ENCODE measurements around the gene EPC2. TPM values are rescaled to one million over a fixed set of nuclear protein-coding genes. Genes with fewer than 3 reads are reported as not detected.

Gene EPC2
- total and polyA plus RNA-seq, 2 of the 8 experiments (the other 6 are each of a cell fraction or from before 2014, with no cell fraction given): 16.1 to 25.7 TPM

GRCh38 chr2:148796735-148797512 lies 152.4 kb downstream of the EPC2 start:
- 73% methylated on average over 3 of the region's 3 CpGs; no CpG with 5 or more reads in 1 of the 2 experiments for WGBS, 2 experiments (ENCODE audit: extremely low coverage in 1 of 2, insufficient coverage in 1 of 2, insufficient read length in 1 of 2, insufficient replicate concordance in 2 of 2, low coverage in 1 of 2, low lambda C conversion rate in 2 of 2, missing lambda C conversion rate in 1 of 2)
- ChIA-PET CTCF (ENCODE audit: partially characterized antibody) (interaction anchor here (0.9 to 1.2 kb wide), 5 partner anchors 10 to 165 kb away, joined by 3 to 6 read pairs (median 3); no protein-coding TSS in a partner anchor), POLR2A (ENCODE audit: partially characterized antibody) (no interaction called here)
- no peak overlapping the region for H4K8ac ChIP-seq (ENCODE audit: extremely low read depth, insufficient read depth, low read length)
- H2AK5ac ChIP-seq (ENCODE audit: low read depth, low read length): no peak overlapping the region
- H3K79me2 ChIP-seq (ENCODE audit: control insufficient read depth in 1 of 2, insufficient read depth in 2 of 2, low read length in 2 of 2): no peaks in the 10 kb centered on the region; a peak in 1 of 4 replicates
- no peak overlapping the region for H3K4ac ChIP-seq (replicated peaks; ENCODE audit: insufficient read length, low read depth, low read length)
- no peak overlapping the region for H2BK20ac ChIP-seq (ENCODE audit: low read length)
- no peaks in the 10 kb centered on the region for H3K36me3 ChIP-seq (ENCODE audit: control insufficient read depth in 2 of 4, insufficient read depth in 4 of 4, low read length in 3 of 4)
- no peak for DNase-seq (ENCODE audit: low read depth in 1 of 2, low spot score in 2 of 2)
- H3K14ac ChIP-seq (ENCODE audit: insufficient read length): no peak overlapping the region
- H4K20me1 ChIP-seq (replicated peaks in 1 of 2; ENCODE audit: control insufficient read depth in 1 of 2, insufficient read depth in 2 of 2, low read length in 2 of 2): no peaks in the 10 kb centered on the region
- FAIRE-seq: no peak
- H2AFZ ChIP-seq (ENCODE audit: low read length): no peak overlapping the region
- no peak overlapping the region for H2BK12ac ChIP-seq (ENCODE audit: low read depth, low read length)
- no peak overlapping the region for H3K27ac ChIP-seq (ENCODE audit: low read depth, low read length)
- H3K9me3 ChIP-seq (ENCODE audit: insufficient read depth in 2 of 2, low read depth in 1 of 2, low read length in 1 of 2): no peaks in the 10 kb centered on the region
- no peak overlapping the region for H3K4me3 ChIP-seq (ENCODE audit: extremely low read depth in 1 of 4, insufficient read depth in 2 of 4, low read depth in 3 of 4, low read length in 4 of 4)
- H3K79me1 ChIP-seq (ENCODE audit: low read depth, low read length): no peaks in the 10 kb centered on the region
- no peak overlapping the region for H3K56ac ChIP-seq (replicated peaks; ENCODE audit: insufficient read length, low read depth, low read length)
- no peaks in the 10 kb centered on the region for H3K27me3 ChIP-seq (replicated peaks in 1 of 4; ENCODE audit: control insufficient read depth in 3 of 4, extremely low read depth in 1 of 4, insufficient read depth in 3 of 4, low read length in 3 of 4)
- H2BK120ac ChIP-seq (replicated peaks; ENCODE audit: low read depth, low read length): no peak overlapping the region
- no peak overlapping the region for H4K91ac ChIP-seq (replicated peaks; ENCODE audit: insufficient read length, low read length)
- H3K18ac ChIP-seq (ENCODE audit: extremely low read depth, low read length): no peak overlapping the region
- H3K4me1 ChIP-seq (replicated peaks in 1 of 4; ENCODE audit: control insufficient read depth in 3 of 4, insufficient read depth in 4 of 4, low read length in 3 of 4): no peaks in the 10 kb centered on the region
- H3K9ac ChIP-seq (replicated peaks in 1 of 4; ENCODE audit: extremely low read depth in 1 of 4, low read depth in 3 of 4, low read length in 3 of 4): no peak overlapping the region
- no peak overlapping the region for H4K5ac ChIP-seq (ENCODE audit: insufficient read length, low read depth, low read length)
- H2BK5ac ChIP-seq (ENCODE audit: low read depth, low read length): no peak overlapping the region
- no peak overlapping the region for H3K23ac ChIP-seq (ENCODE audit: insufficient read length)
- TF ChIP-seq POLR2A (IDR thresholded peaks at IDR 0.05; ENCODE audit: control extremely low read depth in 1 of 2, low read depth in 2 of 2, low read length in 2 of 2) (no peak), PHF8 (conservative IDR thresholded peaks at IDR 0.05; ENCODE audit: low read depth, low read length) (no peak), CEBPB (IDR thresholded peaks at IDR 0.05; ENCODE audit: low read depth, low read length) (no peak), ZNF274 (IDR thresholded peaks at IDR 0.05; ENCODE audit: borderline replicate concordance, extremely low read depth, low read length) (no peak), CHD1 (IDR thresholded peaks at IDR 0.05; ENCODE audit: low read depth, low read length) (no peak), NRF1 (IDR thresholded peaks at IDR 0.05; ENCODE audit: low read depth, low read length) (no peak), USF2 (IDR thresholded peaks at IDR 0.05; ENCODE audit: low read length) (no peak), RXRA (IDR thresholded peaks at IDR 0.05; ENCODE audit: insufficient read depth, low read depth, low read length) (no peak), YY1 (IDR thresholded peaks at IDR 0.05; ENCODE audit: low read depth, low read length) (no peak), KDM5A (IDR thresholded peaks at IDR 0.05; ENCODE audit: low read length) (no peak)
- peaks cover 2% of the 10 kb centered on the region; the same call in 1 of the 2 replicates for H3K23me2 ChIP-seq (ENCODE audit: low read depth, low read length)
- no peak overlapping the region for H2BK15ac ChIP-seq (ENCODE audit: low read length)
- no peak overlapping the region for H3K4me2 ChIP-seq (ENCODE audit: insufficient read depth in 1 of 2, low read depth in 2 of 2, low read length in 2 of 2)

All from H1 (cell line).